Measurements from ENCODE around the gene C1orf232. TPM values are rescaled to one million over a fixed set of nuclear protein-coding genes. Genes with fewer than 3 reads are reported as not detected.

C1orf232 gene
- polyA plus RNA-seq, 2 of the 4 experiments (the other 2 are of a cell fraction) = not detected

DNA sequence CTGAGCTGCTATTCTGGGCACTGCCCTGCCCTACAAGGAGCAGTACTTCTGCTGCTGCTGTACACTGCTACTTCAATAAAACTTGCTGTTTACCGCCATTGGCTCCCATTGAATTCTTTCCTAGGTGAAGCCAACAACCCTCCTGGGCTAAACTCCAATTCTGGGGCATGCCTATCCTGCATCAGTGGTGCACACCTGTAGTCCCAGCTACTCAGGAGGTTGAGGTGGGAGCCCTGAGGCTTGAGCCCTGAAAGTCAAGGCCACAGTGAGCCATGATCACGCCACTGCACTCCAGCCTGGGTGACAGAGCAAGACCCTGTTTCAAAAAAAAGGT lies 36.0 kb downstream of the C1orf232 start:
- CTCF ChIA-PET = interaction anchor here (0.7 to 4.5 kb wide), 3 partner anchors 10 to 33 kb away, joined by 3 to 24 read pairs (median 3); no protein-coding TSS in a partner anchor
- no peak for ATAC-seq
- WGBS (ENCODE audit: missing lambda C conversion rate) = 100% methylated on average over 2 of the region's 2 CpGs

DNA sequence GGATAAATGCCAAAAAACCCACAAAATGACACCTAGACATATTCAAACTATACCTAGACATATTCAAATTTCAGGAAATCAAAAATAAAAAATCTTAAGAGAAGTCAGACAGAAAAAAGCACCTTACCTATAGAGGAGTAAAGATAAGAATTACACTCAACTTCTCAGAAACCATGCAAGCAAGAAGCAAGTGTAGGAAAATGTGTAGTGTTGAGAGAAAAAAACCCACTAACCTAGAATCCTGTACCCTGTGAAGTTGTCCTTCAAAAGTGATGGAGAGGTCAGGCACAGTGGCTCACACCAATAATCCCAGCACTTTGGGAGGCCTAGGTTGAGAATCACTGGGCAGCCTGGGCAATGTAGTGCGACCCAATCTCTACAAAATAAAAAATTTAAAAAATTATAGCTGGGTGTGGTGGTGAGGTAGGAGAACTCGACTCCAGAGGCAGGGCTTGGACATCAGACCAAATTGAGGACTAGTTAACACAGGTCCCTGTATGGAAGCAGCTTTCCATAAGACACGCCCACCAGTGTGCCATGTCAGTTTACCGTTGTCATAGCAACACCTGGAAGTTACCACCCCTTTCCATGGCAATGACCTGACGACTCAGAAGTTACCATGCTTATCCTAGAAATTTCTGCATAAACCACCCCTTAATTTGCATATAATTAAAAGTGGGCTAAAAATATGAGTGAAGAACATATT lies 36.5 kb downstream of the C1orf232 start:
- Histone ChIP-seq H3K27ac (no peak overlapping the region), H3K9me3 (no peaks in the 10 kb centered on the region), H3K4me3 (no peak overlapping the region), H3K4me2 (no peak overlapping the region), H3K4me1 (no peaks in the 10 kb centered on the region)
- POLR2A ChIA-PET = no interaction called here
- ATAC-seq (no peak), DNase-seq (ENCODE audit: low read depth in 1 of 2, low spot score in 1 of 2) (peak in 1 of 2 experiments; percentile 32), FAIRE-seq (no peak)
- CTCF ChIA-PET = interaction anchor here (1.1 to 4.5 kb wide), 2 partner anchors 10 to 13 kb away, joined by 3 to 24 read pairs; no protein-coding TSS in a partner anchor
- TF ChIP-seq SMC3 (IDR thresholded peaks at IDR 0.05) = no peak
- TF ChIP-seq RFX5 (IDR thresholded peaks at IDR 0.05) = peak; percentile 54; the same call in 1 of the 2 replicates
- no peak for TF ChIP-seq ZFP36 (IDR thresholded peaks at IDR 0.05; ENCODE audit: borderline replicate concordance, partially characterized antibody)
- WGBS (ENCODE audit: missing lambda C conversion rate) = 60% methylated on average over 5 of the region's 5 CpGs

More for the DNA sequence above, 36.0 kb downstream of the C1orf232 start:
- H3K9me3 ChIP-seq = no peaks in the 10 kb centered on the region
- POLR2A ChIA-PET = no interaction called here
- DNase-seq (ENCODE audit: low read depth in 1 of 2, low spot score in 1 of 2) (no peak), FAIRE-seq (no peak)
- H3K27ac ChIP-seq = no peak overlapping the region
- TF ChIP-seq, protein P1, sequence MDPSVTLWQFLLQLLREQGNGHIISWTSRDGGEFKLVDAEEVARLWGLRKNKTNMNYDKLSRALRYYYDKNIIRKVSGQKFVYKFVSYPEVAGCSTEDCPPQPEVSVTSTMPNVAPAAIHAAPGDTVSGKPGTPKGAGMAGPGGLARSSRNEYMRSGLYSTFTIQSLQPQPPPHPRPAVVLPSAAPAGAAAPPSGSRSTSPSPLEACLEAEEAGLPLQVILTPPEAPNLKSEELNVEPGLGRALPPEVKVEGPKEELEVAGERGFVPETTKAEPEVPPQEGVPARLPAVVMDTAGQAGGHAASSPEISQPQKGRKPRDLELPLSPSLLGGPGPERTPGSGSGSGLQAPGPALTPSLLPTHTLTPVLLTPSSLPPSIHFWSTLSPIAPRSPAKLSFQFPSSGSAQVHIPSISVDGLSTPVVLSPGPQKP (IDR thresholded peaks at IDR 0.05; ENCODE audit: low read depth, low read length) = no peak
- no peak for TF ChIP-seq CBX2 (IDR thresholded peaks at IDR 0.05; ENCODE audit: borderline replicate concordance, low read depth)
- no peak for TF ChIP-seq MAFK (IDR thresholded peaks at IDR 0.05; ENCODE audit: partially characterized antibody)
- TF ChIP-seq HOXA7 (CRISPR knock-in tag; IDR thresholded peaks at IDR 0.05) = no peak
- no peak for TF ChIP-seq JUNB (IDR thresholded peaks at IDR 0.05)
- no peak for TF ChIP-seq FOSL2 (IDR thresholded peaks at IDR 0.05)
- no peak for TF ChIP-seq FOSL2 (CRISPR knock-in tag; IDR thresholded peaks at IDR 0.05)
- no peak for TF ChIP-seq CHD2 (IDR thresholded peaks at IDR 0.05; ENCODE audit: low read length, partially characterized antibody)
- no peak for TF ChIP-seq HEYL (CRISPR knock-in tag; IDR thresholded peaks at IDR 0.05)
- H3K4me1 ChIP-seq = no peaks in the 10 kb centered on the region
- no peak overlapping the region for H3K4me2 ChIP-seq
- H3K4me3 ChIP-seq = no peak overlapping the region

DNA sequence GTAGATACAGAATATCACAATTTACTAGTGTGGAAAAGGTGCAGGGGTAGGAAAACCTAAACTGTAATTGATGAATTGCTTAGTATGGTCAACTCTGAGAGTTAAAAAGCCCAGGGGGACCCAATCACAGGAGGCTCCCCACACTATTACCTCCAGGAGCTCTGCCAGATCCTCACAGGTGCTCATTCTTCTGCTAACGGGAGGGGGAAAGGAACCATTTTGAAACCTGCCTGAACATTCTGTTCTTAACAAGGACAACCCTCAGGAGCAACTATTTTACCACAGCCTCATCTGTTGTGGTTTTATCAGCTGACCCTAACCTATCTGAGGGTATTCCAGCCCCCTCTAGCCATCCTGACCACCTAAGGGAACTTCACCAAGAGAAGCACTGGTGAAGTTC lies 38.1 kb downstream of the C1orf232 start:
- ChIA-PET CTCF (interaction anchor here (1.0 to 4.5 kb wide), 4 partner anchors 8 to 26 kb away, joined by 3 to 24 read pairs (median 3); no protein-coding TSS in a partner anchor), POLR2A (no interaction called here)
- H3K4me2 ChIP-seq = no peak overlapping the region
- no peaks in the 10 kb centered on the region for H3K9me3 ChIP-seq
- ATAC-seq (no peak), DNase-seq (ENCODE audit: low read depth in 1 of 2, low spot score in 1 of 2) (no peak), FAIRE-seq (no peak)
- no peak for TF ChIP-seq EHF (CRISPR knock-in tag; IDR thresholded peaks at IDR 0.05)
- H3K4me3 ChIP-seq = no peak overlapping the region
- no peak overlapping the region for H3K27ac ChIP-seq
- 70% methylated on average over 1 of the region's 1 CpG for WGBS (ENCODE audit: missing lambda C conversion rate)
- 0 out of 3 replicates have a peak, but pooled peaks cover 5% of the 10 kb centered on the region for H3K4me1 ChIP-seq

DNA sequence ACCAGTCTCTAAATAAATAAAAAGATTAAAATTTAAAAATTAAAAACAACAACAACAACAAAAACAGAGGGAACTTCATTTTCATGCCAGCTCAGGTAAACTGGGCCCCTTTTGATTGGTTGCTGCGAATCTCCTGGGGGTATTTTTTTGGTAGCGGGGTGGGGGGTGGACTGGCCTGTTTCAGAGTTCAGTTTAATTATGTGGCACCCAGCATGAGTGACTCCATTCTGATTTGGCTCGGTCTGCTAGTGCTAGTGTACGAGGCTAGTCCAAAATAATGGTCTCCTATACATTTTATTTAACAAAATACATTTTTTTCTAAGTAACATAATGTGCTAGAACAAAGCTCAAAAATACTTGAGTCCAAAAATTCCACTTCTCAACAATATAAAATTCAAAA lies 39.0 kb downstream of the C1orf232 start:
- no peak for ATAC-seq
- POLR2A ChIA-PET = no interaction called here
- no peak for FAIRE-seq

More for the DNA sequence above, 39.0 kb downstream of the C1orf232 start:
- WGBS (ENCODE audit: missing lambda C conversion rate) = 75% methylated on average over 4 of the region's 4 CpGs
- DNase-seq (ENCODE audit: low read depth in 1 of 2, low spot score in 1 of 2) = no peak
- TF ChIP-seq ZSCAN20 (CRISPR knock-in tag; IDR thresholded peaks at IDR 0.05) (no peak), MAFK (IDR thresholded peaks at IDR 0.05; ENCODE audit: partially characterized antibody) (no peak), NR3C1 (IDR thresholded peaks at IDR 0.05) (no peak), KDM1A (IDR thresholded peaks at IDR 0.05; ENCODE audit: low read depth) (no peak), NFE2L2 (conservative IDR thresholded peaks at IDR 0.05; ENCODE audit: low read length) (no peak), NPAS2 (CRISPR knock-in tag; IDR thresholded peaks at IDR 0.05; ENCODE audit: borderline replicate concordance) (no peak), RNF2 (IDR thresholded peaks at IDR 0.05; ENCODE audit: borderline replicate concordance, low read depth) (no peak), FOSL2 (IDR thresholded peaks at IDR 0.05) (no peak), FOSL2 (CRISPR knock-in tag; IDR thresholded peaks at IDR 0.05) (no peak), PHF8 (IDR thresholded peaks at IDR 0.05; ENCODE audit: borderline replicate concordance, low read depth) (no peak), KDM5A (IDR thresholded peaks at IDR 0.05) (no peak), RFX5 (IDR thresholded peaks at IDR 0.05) (no peak), HEYL (CRISPR knock-in tag; IDR thresholded peaks at IDR 0.05) (no peak), CHD4 (IDR thresholded peaks at IDR 0.05; ENCODE audit: borderline replicate concordance) (no peak), MYC (IDR thresholded peaks at IDR 0.05; ENCODE audit: borderline replicate concordance, low read length) (no peak), SMC3 (IDR thresholded peaks at IDR 0.05) (no peak)
- TF ChIP-seq, protein P2, sequence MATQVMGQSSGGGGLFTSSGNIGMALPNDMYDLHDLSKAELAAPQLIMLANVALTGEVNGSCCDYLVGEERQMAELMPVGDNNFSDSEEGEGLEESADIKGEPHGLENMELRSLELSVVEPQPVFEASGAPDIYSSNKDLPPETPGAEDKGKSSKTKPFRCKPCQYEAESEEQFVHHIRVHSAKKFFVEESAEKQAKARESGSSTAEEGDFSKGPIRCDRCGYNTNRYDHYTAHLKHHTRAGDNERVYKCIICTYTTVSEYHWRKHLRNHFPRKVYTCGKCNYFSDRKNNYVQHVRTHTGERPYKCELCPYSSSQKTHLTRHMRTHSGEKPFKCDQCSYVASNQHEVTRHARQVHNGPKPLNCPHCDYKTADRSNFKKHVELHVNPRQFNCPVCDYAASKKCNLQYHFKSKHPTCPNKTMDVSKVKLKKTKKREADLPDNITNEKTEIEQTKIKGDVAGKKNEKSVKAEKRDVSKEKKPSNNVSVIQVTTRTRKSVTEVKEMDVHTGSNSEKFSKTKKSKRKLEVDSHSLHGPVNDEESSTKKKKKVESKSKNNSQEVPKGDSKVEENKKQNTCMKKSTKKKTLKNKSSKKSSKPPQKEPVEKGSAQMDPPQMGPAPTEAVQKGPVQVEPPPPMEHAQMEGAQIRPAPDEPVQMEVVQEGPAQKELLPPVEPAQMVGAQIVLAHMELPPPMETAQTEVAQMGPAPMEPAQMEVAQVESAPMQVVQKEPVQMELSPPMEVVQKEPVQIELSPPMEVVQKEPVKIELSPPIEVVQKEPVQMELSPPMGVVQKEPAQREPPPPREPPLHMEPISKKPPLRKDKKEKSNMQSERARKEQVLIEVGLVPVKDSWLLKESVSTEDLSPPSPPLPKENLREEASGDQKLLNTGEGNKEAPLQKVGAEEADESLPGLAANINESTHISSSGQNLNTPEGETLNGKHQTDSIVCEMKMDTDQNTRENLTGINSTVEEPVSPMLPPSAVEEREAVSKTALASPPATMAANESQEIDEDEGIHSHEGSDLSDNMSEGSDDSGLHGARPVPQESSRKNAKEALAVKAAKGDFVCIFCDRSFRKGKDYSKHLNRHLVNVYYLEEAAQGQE (IDR thresholded peaks at IDR 0.05) = no peak
- TF ChIP-seq, protein P3, sequence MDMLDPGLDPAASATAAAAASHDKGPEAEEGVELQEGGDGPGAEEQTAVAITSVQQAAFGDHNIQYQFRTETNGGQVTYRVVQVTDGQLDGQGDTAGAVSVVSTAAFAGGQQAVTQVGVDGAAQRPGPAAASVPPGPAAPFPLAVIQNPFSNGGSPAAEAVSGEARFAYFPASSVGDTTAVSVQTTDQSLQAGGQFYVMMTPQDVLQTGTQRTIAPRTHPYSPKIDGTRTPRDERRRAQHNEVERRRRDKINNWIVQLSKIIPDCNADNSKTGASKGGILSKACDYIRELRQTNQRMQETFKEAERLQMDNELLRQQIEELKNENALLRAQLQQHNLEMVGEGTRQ (IDR thresholded peaks at IDR 0.05) = no peak
- Histone ChIP-seq H3K4me1 (peaks cover 8% of the 10 kb centered on the region; the same call in 2 of the 3 replicates), H3K4me2 (no peak overlapping the region), H3K4me3 (no peak overlapping the region), H3K27ac (no peak overlapping the region), H3K9me3 (no peaks in the 10 kb centered on the region)
- CTCF ChIA-PET = interaction anchor here (1.1 to 4.5 kb wide), 3 partner anchors 16 to 25 kb away, joined by 3 to 24 read pairs (median 3); no protein-coding TSS in a partner anchor

Data from A549 (cell line).